ENCODE data around the gene ZDHHC3. TPM values are rescaled to one million over a fixed set of nuclear protein-coding genes. Genes with fewer than 3 reads are reported as not detected.

The ZDHHC3 gene
- total RNA-seq, 1 donor from 2014 or later, result 41.2 TPM

GRCh38 chr3:45000823-45001222 is 24.8 kb upstream of the ZDHHC3 start:
- no peak overlapping the region for H3K27ac Mint-ChIP-seq
- H3K27me3 Mint-ChIP-seq (ENCODE audit: insufficient read depth, low read depth), result no peaks in the 10 kb centered on the region
- H3F3A ChIP-seq (ENCODE audit: low read depth), result no peaks in the 10 kb centered on the region
- peaks cover 14% of the 10 kb centered on the region for H3K9me3 Mint-ChIP-seq
- DNase-seq (ENCODE audit: low spot score), result no peak
- H4K20me1 ChIP-seq (ENCODE audit: low read depth), result peaks cover 5% of the 10 kb centered on the region
- no peaks in the 10 kb centered on the region for H3K27me3 ChIP-seq
- H3K36me3 Mint-ChIP-seq, result peaks cover 45% of the 10 kb centered on the region
- peaks cover 20% of the 10 kb centered on the region for H3K36me3 ChIP-seq
- peaks cover 2% of the 10 kb centered on the region for H3K4me1 Mint-ChIP-seq
- H3K4me3 Mint-ChIP-seq, result no peak overlapping the region
- H2AFZ ChIP-seq (replicated peaks), result no peak overlapping the region
- no peak overlapping the region for H3K4me3 ChIP-seq
- TF ChIP-seq EZH2 (IDR thresholded peaks at IDR 0.05) (no peak), EZH2phosphoT487 (IDR thresholded peaks at IDR 0.05) (no peak), CTCF (IDR thresholded peaks at IDR 0.05) (no peak)
- no peaks in the 10 kb centered on the region for H3K4me1 ChIP-seq
- H3K4me2 ChIP-seq, result no peak overlapping the region
- no peaks in the 10 kb centered on the region for H3K79me2 ChIP-seq (ENCODE audit: low read depth)
- H3K9ac ChIP-seq, result no peak overlapping the region
- no peak overlapping the region for H3K27ac ChIP-seq
- H3K9me3 ChIP-seq (ENCODE audit: low read depth), result peaks cover 5% of the 10 kb centered on the region

- Histone ChIP-seq H3K27ac (no peak overlapping the region), H2AFZ (replicated peaks) (no peak overlapping the region), H3K79me2 (ENCODE audit: low read depth) (peaks cover 2% of the 10 kb centered on the region), H3K36me3 (peaks cover 15% of the 10 kb centered on the region), H3F3A (ENCODE audit: low read depth) (no peaks in the 10 kb centered on the region), H3K4me1 (no peaks in the 10 kb centered on the region), H3K9me3 (ENCODE audit: low read depth) (peaks cover 2% of the 10 kb centered on the region), H3K4me3 (no peak overlapping the region), H4K20me1 (ENCODE audit: low read depth) (peaks cover 8% of the 10 kb centered on the region), H3K4me2 (no peak overlapping the region), H3K9ac (no peak overlapping the region), H3K27me3 (no peaks in the 10 kb centered on the region)
- Mint-ChIP-seq H3K36me3 (peaks cover 34% of the 10 kb centered on the region), H3K27me3 (ENCODE audit: insufficient read depth, low read depth) (no peaks in the 10 kb centered on the region), H3K9me3 (peaks cover 6% of the 10 kb centered on the region), H3K4me3 (no peak overlapping the region), H3K27ac (no peak overlapping the region), H3K4me1 (peaks cover 7% of the 10 kb centered on the region)
- no peak for TF ChIP-seq CTCF (IDR thresholded peaks at IDR 0.05)
- no peak for TF ChIP-seq EZH2 (IDR thresholded peaks at IDR 0.05)
- TF ChIP-seq EZH2phosphoT487 (IDR thresholded peaks at IDR 0.05), result no peak
- DNase-seq (ENCODE audit: low spot score), result no peak
These were observed 23.8 kb upstream of the ZDHHC3 start for GRCh38 chr3:44999782-45000181.

GRCh38 chr3:44996556-44996969 is 20.6 kb upstream of the ZDHHC3 start:
- peaks cover 13% of the 10 kb centered on the region for H4K20me1 ChIP-seq (ENCODE audit: low read depth)
- no peak overlapping the region for H3K9ac ChIP-seq
- no peak for DNase-seq (ENCODE audit: low spot score)
- H3K9me3 Mint-ChIP-seq, result no peaks in the 10 kb centered on the region
- peaks cover 6% of the 10 kb centered on the region for H3K4me1 ChIP-seq
- H3K27ac ChIP-seq, result no peak overlapping the region
- H3K4me3 Mint-ChIP-seq, result no peak overlapping the region
- no peaks in the 10 kb centered on the region for H3K27me3 Mint-ChIP-seq (ENCODE audit: insufficient read depth, low read depth)
- H3F3A ChIP-seq (ENCODE audit: low read depth), result no peaks in the 10 kb centered on the region
- no peak overlapping the region for H3K4me2 ChIP-seq
- no peak overlapping the region for H3K4me3 ChIP-seq
- H3K36me3 ChIP-seq, result peaks cover 5% of the 10 kb centered on the region
- H3K9me3 ChIP-seq (ENCODE audit: low read depth), result no peaks in the 10 kb centered on the region
- no peaks in the 10 kb centered on the region for H3K27me3 ChIP-seq
- TF ChIP-seq EZH2phosphoT487 (IDR thresholded peaks at IDR 0.05) (no peak), EZH2 (IDR thresholded peaks at IDR 0.05) (no peak), CTCF (IDR thresholded peaks at IDR 0.05) (no peak)
- peaks cover 17% of the 10 kb centered on the region for H3K4me1 Mint-ChIP-seq
- H3K27ac Mint-ChIP-seq, result no peak overlapping the region
- H3K36me3 Mint-ChIP-seq, result peaks cover 22% of the 10 kb centered on the region
- H3K79me2 ChIP-seq (ENCODE audit: low read depth), result peaks cover 26% of the 10 kb centered on the region
- no peak overlapping the region for H2AFZ ChIP-seq (replicated peaks)

All from neural progenitor cell (in vitro differentiated cells).